Measurements from ENCODE around the gene KLHL29. TPM values are rescaled to one million over a fixed set of nuclear protein-coding genes. Genes with fewer than 3 reads are reported as not detected.

The KLHL29 gene
- total and polyA plus RNA-seq, 5 donors from 2014 or later: 0.09 to 1.3 (median 0.24) TPM

- no peak for DNase-seq
- Mint-ChIP-seq H3K36me3 (no peaks in the 10 kb centered on the region), H3K4me3 (no peak overlapping the region), H3K4me1 (no peaks in the 10 kb centered on the region), H3K27me3 (no peaks in the 10 kb centered on the region), H3K27ac (no peak overlapping the region), H3K9me3 (no peaks in the 10 kb centered on the region)
- Histone ChIP-seq H3K27me3 (ENCODE audit: control insufficient read depth, insufficient read depth, low read length) (no peaks in the 10 kb centered on the region), H3K4me3 (ENCODE audit: low read depth, low read length) (no peak overlapping the region), H3K4me1 (ENCODE audit: control insufficient read depth, insufficient read depth, low read length, poor library complexity, severe bottlenecking) (no peaks in the 10 kb centered on the region), H3K9me3 (ENCODE audit: control insufficient read depth in 2 of 2, low read length in 2 of 2) (no peaks in the 10 kb centered on the region), H3K27ac (ENCODE audit: insufficient read depth, low read length, poor library complexity, severe bottlenecking) (no peak overlapping the region), H3K36me3 (ENCODE audit: control insufficient read depth, insufficient read depth, low read length) (no peaks in the 10 kb centered on the region)
- no peak for ATAC-seq (ENCODE audit: low read depth in 2 of 2)
These were observed 79.2 kb downstream of the KLHL29 start for GRCh38 chr2:23464156-23464555.

GRCh38 chr2:23464905-23465537, 80.0 kb downstream of the KLHL29 start:
- Mint-ChIP-seq H3K36me3 (no peaks in the 10 kb centered on the region), H3K4me1 (no peaks in the 10 kb centered on the region), H3K9me3 (peaks cover 0 to 2% (median 0%) of the 10 kb centered on the region in 7 donors), H3K4me3 (no peak overlapping the region), H3K27me3 (no peaks in the 10 kb centered on the region), H3K27ac (no peak overlapping the region)
- Histone ChIP-seq H3K27ac (ENCODE audit: insufficient read depth, low read length, poor library complexity, severe bottlenecking) (no peak overlapping the region), H3K4me1 (ENCODE audit: control insufficient read depth, insufficient read depth, low read length, poor library complexity, severe bottlenecking) (no peaks in the 10 kb centered on the region), H3K4me3 (ENCODE audit: low read depth, low read length) (no peak overlapping the region), H3K27me3 (ENCODE audit: control insufficient read depth, insufficient read depth, low read length) (no peaks in the 10 kb centered on the region), H3K9me3 (ENCODE audit: control insufficient read depth in 2 of 2, low read length in 2 of 2) (no peaks in the 10 kb centered on the region), H3K36me3 (ENCODE audit: control insufficient read depth, insufficient read depth, low read length) (no peaks in the 10 kb centered on the region)
- DNase-seq (no peak), ATAC-seq (ENCODE audit: low read depth in 2 of 2) (no peak)

GRCh38 chr2:23465936-23466335, 81.0 kb downstream of the KLHL29 start:
- H3K4me3 Mint-ChIP-seq: no peak overlapping the region
- peaks cover 0 to 2% (median 0%) of the 10 kb centered on the region in 7 donors for H3K9me3 Mint-ChIP-seq
- no peak overlapping the region for H3K4me3 ChIP-seq (ENCODE audit: low read depth, low read length)
- no peak for ATAC-seq (ENCODE audit: low read depth in 2 of 2)
- no peaks in the 10 kb centered on the region for H3K9me3 ChIP-seq (ENCODE audit: control insufficient read depth in 2 of 2, low read length in 2 of 2)
- DNase-seq: no peak
- no peaks in the 10 kb centered on the region for H3K4me1 Mint-ChIP-seq
- no peak overlapping the region for H3K27ac Mint-ChIP-seq
- no peaks in the 10 kb centered on the region for H3K27me3 Mint-ChIP-seq
- no peaks in the 10 kb centered on the region for H3K4me1 ChIP-seq (ENCODE audit: control insufficient read depth, insufficient read depth, low read length, poor library complexity, severe bottlenecking)
- no peaks in the 10 kb centered on the region for H3K27me3 ChIP-seq (ENCODE audit: control insufficient read depth, insufficient read depth, low read length)
- H3K27ac ChIP-seq (ENCODE audit: insufficient read depth, low read length, poor library complexity, severe bottlenecking): no peak overlapping the region
- H3K36me3 Mint-ChIP-seq: no peaks in the 10 kb centered on the region
- H3K36me3 ChIP-seq (ENCODE audit: control insufficient read depth, insufficient read depth, low read length): no peaks in the 10 kb centered on the region

GRCh38 chr2:23467618-23468017, 82.6 kb downstream of the KLHL29 start:
- Mint-ChIP-seq H3K36me3 (no peaks in the 10 kb centered on the region), H3K9me3 (peaks cover 0 to 2% (median 0%) of the 10 kb centered on the region in 7 donors), H3K4me1 (no peaks in the 10 kb centered on the region), H3K27me3 (peaks cover 1% of the 10 kb centered on the region), H3K4me3 (no peak overlapping the region), H3K27ac (no peak overlapping the region)
- ATAC-seq (ENCODE audit: low read depth in 2 of 2) (no peak), DNase-seq (no peak)
- H3K36me3 ChIP-seq (ENCODE audit: control insufficient read depth, insufficient read depth, low read length): no peaks in the 10 kb centered on the region
- no peak overlapping the region for H3K27ac ChIP-seq (ENCODE audit: insufficient read depth, low read length, poor library complexity, severe bottlenecking)
- H3K4me1 ChIP-seq (ENCODE audit: control insufficient read depth, insufficient read depth, low read length, poor library complexity, severe bottlenecking): no peaks in the 10 kb centered on the region
- no peaks in the 10 kb centered on the region for H3K27me3 ChIP-seq (ENCODE audit: control insufficient read depth, insufficient read depth, low read length)
- H3K9me3 ChIP-seq (ENCODE audit: control insufficient read depth in 2 of 2, low read length in 2 of 2): no peaks in the 10 kb centered on the region
- H3K4me3 ChIP-seq (ENCODE audit: low read depth, low read length): no peak overlapping the region

- H3K27ac Mint-ChIP-seq: no peak overlapping the region
- no peak for ATAC-seq (ENCODE audit: low read depth in 2 of 2)
- no peak overlapping the region for H3K4me3 Mint-ChIP-seq
- peaks cover 0 to 2% (median 0%) of the 10 kb centered on the region in 7 donors for H3K9me3 Mint-ChIP-seq
- peaks cover 7% of the 10 kb centered on the region for H3K27me3 Mint-ChIP-seq
- Histone ChIP-seq H3K27ac (ENCODE audit: insufficient read depth, low read length, poor library complexity, severe bottlenecking) (no peak overlapping the region), H3K9me3 (ENCODE audit: control insufficient read depth in 2 of 2, low read length in 2 of 2) (no peaks in the 10 kb centered on the region), H3K36me3 (ENCODE audit: control insufficient read depth, insufficient read depth, low read length) (no peaks in the 10 kb centered on the region), H3K27me3 (ENCODE audit: control insufficient read depth, insufficient read depth, low read length) (no peaks in the 10 kb centered on the region), H3K4me3 (ENCODE audit: low read depth, low read length) (no peak overlapping the region), H3K4me1 (ENCODE audit: control insufficient read depth, insufficient read depth, low read length, poor library complexity, severe bottlenecking) (no peaks in the 10 kb centered on the region)
- H3K36me3 Mint-ChIP-seq: no peaks in the 10 kb centered on the region
- H3K4me1 Mint-ChIP-seq: no peaks in the 10 kb centered on the region
- DNase-seq: no peak
These were observed 83.6 kb downstream of the KLHL29 start for GRCh38 chr2:23468474-23469141.

- Histone ChIP-seq H3K36me3 (ENCODE audit: control insufficient read depth, insufficient read depth, low read length) (no peaks in the 10 kb centered on the region), H3K4me1 (ENCODE audit: control insufficient read depth, insufficient read depth, low read length, poor library complexity, severe bottlenecking) (no peaks in the 10 kb centered on the region), H3K4me3 (ENCODE audit: low read depth, low read length) (no peak overlapping the region), H3K9me3 (ENCODE audit: control insufficient read depth in 2 of 2, low read length in 2 of 2) (no peaks in the 10 kb centered on the region), H3K27me3 (ENCODE audit: control insufficient read depth, insufficient read depth, low read length) (no peaks in the 10 kb centered on the region), H3K27ac (ENCODE audit: insufficient read depth, low read length, poor library complexity, severe bottlenecking) (no peak overlapping the region)
- H3K27ac Mint-ChIP-seq: no peak overlapping the region
- DNase-seq: no peak
- H3K27me3 Mint-ChIP-seq: peaks cover 7% of the 10 kb centered on the region
- no peaks in the 10 kb centered on the region for H3K36me3 Mint-ChIP-seq
- peaks cover 0 to 2% (median 0%) of the 10 kb centered on the region in 7 donors for H3K9me3 Mint-ChIP-seq
- H3K4me3 Mint-ChIP-seq: no peak overlapping the region
- H3K4me1 Mint-ChIP-seq: no peaks in the 10 kb centered on the region
- ATAC-seq (ENCODE audit: low read depth in 2 of 2): no peak
These were observed 84.2 kb downstream of the KLHL29 start for GRCh38 chr2:23469142-23469540.

GRCh38 chr2:23475036-23475435, 90.1 kb downstream of the KLHL29 start:
- H3K9me3 ChIP-seq (ENCODE audit: control insufficient read depth in 2 of 2, low read length in 2 of 2): no peaks in the 10 kb centered on the region
- no peaks in the 10 kb centered on the region for H3K4me1 Mint-ChIP-seq
- H3K4me1 ChIP-seq (ENCODE audit: control insufficient read depth, insufficient read depth, low read length, poor library complexity, severe bottlenecking): no peaks in the 10 kb centered on the region
- ATAC-seq (ENCODE audit: low read depth in 2 of 2): no peak
- H3K4me3 Mint-ChIP-seq: no peak overlapping the region
- no peak overlapping the region for H3K27ac ChIP-seq (ENCODE audit: insufficient read depth, low read length, poor library complexity, severe bottlenecking)
- DNase-seq: no peak
- no peaks in the 10 kb centered on the region for H3K27me3 ChIP-seq (ENCODE audit: control insufficient read depth, insufficient read depth, low read length)
- H3K4me3 ChIP-seq (ENCODE audit: low read depth, low read length): no peak overlapping the region
- no peaks in the 10 kb centered on the region for H3K36me3 Mint-ChIP-seq
- H3K27me3 Mint-ChIP-seq: peaks cover 9% of the 10 kb centered on the region
- no peaks in the 10 kb centered on the region for H3K36me3 ChIP-seq (ENCODE audit: control insufficient read depth, insufficient read depth, low read length)
- no peak overlapping the region for H3K27ac Mint-ChIP-seq
- peaks cover 0 to 2% (median 0%) of the 10 kb centered on the region in 7 donors for H3K9me3 Mint-ChIP-seq

- Histone ChIP-seq H3K9me3 (ENCODE audit: control insufficient read depth in 2 of 2, low read length in 2 of 2) (no peaks in the 10 kb centered on the region), H3K4me1 (ENCODE audit: control insufficient read depth, insufficient read depth, low read length, poor library complexity, severe bottlenecking) (no peaks in the 10 kb centered on the region), H3K36me3 (ENCODE audit: control insufficient read depth, insufficient read depth, low read length) (no peaks in the 10 kb centered on the region), H3K27ac (ENCODE audit: insufficient read depth, low read length, poor library complexity, severe bottlenecking) (no peak overlapping the region), H3K27me3 (ENCODE audit: control insufficient read depth, insufficient read depth, low read length) (no peaks in the 10 kb centered on the region), H3K4me3 (ENCODE audit: low read depth, low read length) (no peak overlapping the region)
- no peak for DNase-seq
- no peaks in the 10 kb centered on the region for H3K4me1 Mint-ChIP-seq
- no peak for ATAC-seq (ENCODE audit: low read depth in 2 of 2)
- peaks cover 12% of the 10 kb centered on the region for H3K27me3 Mint-ChIP-seq
- H3K9me3 Mint-ChIP-seq: peaks cover 0 to 2% (median 0%) of the 10 kb centered on the region in 7 donors
- no peak overlapping the region for H3K27ac Mint-ChIP-seq
- H3K4me3 Mint-ChIP-seq: no peak overlapping the region
- no peaks in the 10 kb centered on the region for H3K36me3 Mint-ChIP-seq
These were observed 90.5 kb downstream of the KLHL29 start for GRCh38 chr2:23475473-23475872.
